ENCODE results near the gene CCDC80.

CCDC80 gene

GRCh38 chr3:112605285-112605684 lies 35.7 kb downstream of the CCDC80 start:
- Histone ChIP-seq H3K27me3 (ENCODE audit: insufficient read depth, low read length, poor library complexity, severe bottlenecking) (no peaks in the 10 kb centered on the region), H3K4me3 (ENCODE audit: low read length, poor library complexity, severe bottlenecking) (peak overlapping the region; percentile 13), H3K9me3 (ENCODE audit: insufficient read depth, low read depth, low read length) (no peaks in the 10 kb centered on the region), H3K4me1 (ENCODE audit: insufficient read depth, low read length, poor library complexity, severe bottlenecking) (peaks cover 23% of the 10 kb centered on the region), H3K79me2 (ENCODE audit: insufficient read depth, low read length) (no peaks in the 10 kb centered on the region), H3F3A (ENCODE audit: low read depth) (no peaks in the 10 kb centered on the region), H3K9ac (ENCODE audit: low read depth, low read length, poor library complexity, severe bottlenecking) (no peak overlapping the region), H2AFZ (ENCODE audit: low read length) (no peak overlapping the region), H4K20me1 (ENCODE audit: insufficient read depth, low read length, poor library complexity, severe bottlenecking) (no peaks in the 10 kb centered on the region), H3K36me3 (ENCODE audit: insufficient read depth, low read length) (no peaks in the 10 kb centered on the region), H3K9me2 (replicated peaks; ENCODE audit: low read depth, low read length) (no peaks in the 10 kb centered on the region), H3K4me2 (ENCODE audit: low read depth, low read length, poor library complexity, severe bottlenecking) (peak overlapping the region; percentile 33)
- TF ChIP-seq CTCF (conservative IDR thresholded peaks at IDR 0.05; ENCODE audit: low read length) = no peak
- no peak for TF ChIP-seq EZH2phosphoT487 (IDR thresholded peaks at IDR 0.05; ENCODE audit: borderline replicate concordance)

- H3K4me3 ChIP-seq (ENCODE audit: low read length, poor library complexity, severe bottlenecking) = peak overlapping the region; percentile 13
- H3K4me1 ChIP-seq (ENCODE audit: insufficient read depth, low read length, poor library complexity, severe bottlenecking) = peaks cover 19% of the 10 kb centered on the region
- no peaks in the 10 kb centered on the region for H3F3A ChIP-seq (ENCODE audit: low read depth)
- H2AFZ ChIP-seq (ENCODE audit: low read length) = no peak overlapping the region
- TF ChIP-seq EZH2phosphoT487 (IDR thresholded peaks at IDR 0.05; ENCODE audit: borderline replicate concordance) (no peak), CTCF (conservative IDR thresholded peaks at IDR 0.05; ENCODE audit: low read length) (no peak)
- no peaks in the 10 kb centered on the region for H3K36me3 ChIP-seq (ENCODE audit: insufficient read depth, low read length)
- H4K20me1 ChIP-seq (ENCODE audit: insufficient read depth, low read length, poor library complexity, severe bottlenecking) = no peaks in the 10 kb centered on the region
- H3K79me2 ChIP-seq (ENCODE audit: insufficient read depth, low read length) = no peaks in the 10 kb centered on the region
- H3K9me3 ChIP-seq (ENCODE audit: insufficient read depth, low read depth, low read length) = no peaks in the 10 kb centered on the region
- peak overlapping the region; percentile 33 for H3K4me2 ChIP-seq (ENCODE audit: low read depth, low read length, poor library complexity, severe bottlenecking)
- no peak overlapping the region for H3K9ac ChIP-seq (ENCODE audit: low read depth, low read length, poor library complexity, severe bottlenecking)
- no peaks in the 10 kb centered on the region for H3K9me2 ChIP-seq (replicated peaks; ENCODE audit: low read depth, low read length)
- H3K27me3 ChIP-seq (ENCODE audit: insufficient read depth, low read length, poor library complexity, severe bottlenecking) = no peaks in the 10 kb centered on the region
Observed at GRCh38 chr3:112604536-112604935, 36.4 kb downstream of the CCDC80 start.

- Histone ChIP-seq H3K9me3 (ENCODE audit: insufficient read depth, low read depth, low read length) (no peaks in the 10 kb centered on the region), H3K36me3 (ENCODE audit: insufficient read depth, low read length) (no peaks in the 10 kb centered on the region), H4K20me1 (ENCODE audit: insufficient read depth, low read length, poor library complexity, severe bottlenecking) (no peaks in the 10 kb centered on the region), H2AFZ (ENCODE audit: low read length) (no peak overlapping the region), H3K9ac (ENCODE audit: low read depth, low read length, poor library complexity, severe bottlenecking) (no peak overlapping the region), H3K27me3 (ENCODE audit: insufficient read depth, low read length, poor library complexity, severe bottlenecking) (no peaks in the 10 kb centered on the region), H3F3A (ENCODE audit: low read depth) (no peaks in the 10 kb centered on the region), H3K79me2 (ENCODE audit: insufficient read depth, low read length) (no peaks in the 10 kb centered on the region), H3K9me2 (replicated peaks; ENCODE audit: low read depth, low read length) (no peaks in the 10 kb centered on the region), H3K4me3 (ENCODE audit: low read length, poor library complexity, severe bottlenecking) (no peak overlapping the region), H3K4me1 (ENCODE audit: insufficient read depth, low read length, poor library complexity, severe bottlenecking) (peaks cover 19% of the 10 kb centered on the region), H3K4me2 (ENCODE audit: low read depth, low read length, poor library complexity, severe bottlenecking) (no peak overlapping the region)
- TF ChIP-seq CTCF (conservative IDR thresholded peaks at IDR 0.05; ENCODE audit: low read length) (no peak), EZH2phosphoT487 (IDR thresholded peaks at IDR 0.05; ENCODE audit: borderline replicate concordance) (no peak)
Observed at GRCh38 chr3:112602217-112602838, 38.6 kb downstream of the CCDC80 start.

Data from Loucy (cell line).